H7 (cell line): ENCODE measurements around the gene FLG2. TPM values are rescaled to one million over a fixed set of nuclear protein-coding genes. Genes with fewer than 3 reads are reported as not detected.
A peak's percentile ranks its signal among the peaks of the same experiment; 100 is the strongest.
"Not testable (repeated sequence)": the region's sequence is repeated elsewhere in the genome, so short reads cannot be mapped to it uniquely, and the experiment has no call there.

Source experiments
- DNase-seq: peaks from one replicate; pipeline ENCODE4 v3.0.0; 2012
- H3K27me3 ChIP-seq: 2 replicates; pipeline ENCODE4 v1.6.0; 2011; ENCODE audit warnings: mild to moderate bottlenecking, low read length; ENCODE audit not compliant: control insufficient read depth, insufficient read depth
- H3K36me3 ChIP-seq: replicated peaks from 2 replicates; pipeline ENCODE4 v1.5.1; 2011; ENCODE audit warnings: low read length; ENCODE audit not compliant: control insufficient read depth, insufficient read depth
- H3K4me3 ChIP-seq: 2 replicates; pipeline ENCODE4 v1.5.1; 2011; ENCODE audit warnings: low read depth, mild to moderate bottlenecking, control low read depth, low read length, moderate library complexity; ENCODE audit not compliant: insufficient read depth
- total RNA-seq: library from RNA; depleted of rRNA; stranded (reverse); fragments of >200 nt; shearing (Covaris generic); gene quantifications from 2 replicates; pipeline ENCODE4 v1.2.3, GENCODE V29; 2014

FLG2 gene
- total RNA-seq, 1 experiment from 2014 or later, result not detected

- H3K4me3 ChIP-seq, result no peak overlapping the region
- peak; percentile 7 for DNase-seq
Measured at GRCh38 chr1:152347116-152347728, 12.6 kb downstream of the FLG2 start.

GRCh38 chr1:152344438-152344837 is 15.4 kb downstream of the FLG2 start:
- DNase-seq, result no peak
- H3K27me3 ChIP-seq, result no peaks in the 10 kb centered on the region
- H3K4me3 ChIP-seq, result no peak overlapping the region
- no peaks in the 10 kb centered on the region for H3K36me3 ChIP-seq

More at GRCh38 chr1:152347116-152347728, 12.6 kb downstream of the FLG2 start:
- H3K36me3 ChIP-seq, result no peaks in the 10 kb centered on the region
- no peaks in the 10 kb centered on the region for H3K27me3 ChIP-seq

- no peaks in the 10 kb centered on the region for H3K27me3 ChIP-seq
- no peaks in the 10 kb centered on the region for H3K36me3 ChIP-seq
- H3K4me3 ChIP-seq, result no peak overlapping the region
- no peak for DNase-seq
Measured at GRCh38 chr1:152343006-152343405, 16.8 kb downstream of the FLG2 start.

GRCh38 chr1:152335399-152335798 is 24.4 kb downstream of the FLG2 start:
- Histone ChIP-seq H3K27me3 (no peaks in the 10 kb centered on the region), H3K36me3 (no peaks in the 10 kb centered on the region), H3K4me3 (no peak overlapping the region)
- no peak for DNase-seq

- Histone ChIP-seq H3K4me3 (no peak overlapping the region), H3K36me3 (no peaks in the 10 kb centered on the region), H3K27me3 (no peaks in the 10 kb centered on the region)
- DNase-seq, result no peak
Measured at GRCh38 chr1:152328801-152329391, 30.9 kb downstream of the FLG2 start.

GRCh38 chr1:152325111-152325510 is 34.7 kb downstream of the FLG2 start, which contains the start of gene FLG:
Gene FLG (minus strand): TSS chr1:152325239. CDS start chr1:152315456, 9,783 bp downstream.
- Histone ChIP-seq H3K4me3 (no peak within 1 kb of the TSS), H3K27me3 (no peaks in the 10 kb centered on the region), H3K36me3 (no peaks in the 10 kb centered on the region)
- DNase-seq, result no peak

- no peak for DNase-seq
- H3K4me3 ChIP-seq, result no peak overlapping the region
- H3K27me3 ChIP-seq, result no peaks in the 10 kb centered on the region
- H3K36me3 ChIP-seq, result no peaks in the 10 kb centered on the region
Measured at GRCh38 chr1:152313970-152314369, 45.8 kb downstream of the FLG2 start.

- Histone ChIP-seq H3K36me3 (no peaks in the 10 kb centered on the region), H3K4me3 (no peak overlapping the region), H3K27me3 (no peaks in the 10 kb centered on the region)
- DNase-seq, result no peak
Measured at GRCh38 chr1:152313319-152313801, 46.4 kb downstream of the FLG2 start.

- not testable (repeated sequence) for DNase-seq, H3K36me3 ChIP-seq, H3K4me3 ChIP-seq, H3K27me3 ChIP-seq
Measured at GRCh38 chr1:152312169-152312568, 47.6 kb downstream of the FLG2 start.

GRCh38 chr1:152309955-152310354 is 49.9 kb downstream of the FLG2 start:
- DNase-seq, result no peak
- no peaks in the 10 kb centered on the region for H3K36me3 ChIP-seq
- H3K27me3 ChIP-seq, result no peaks in the 10 kb centered on the region
- no peak overlapping the region for H3K4me3 ChIP-seq

- not testable (repeated sequence) for DNase-seq, H3K36me3 ChIP-seq, H3K4me3 ChIP-seq, H3K27me3 ChIP-seq
Measured at GRCh38 chr1:152309320-152309901, 50.4 kb downstream of the FLG2 start.

- DNase-seq, H3K4me3 ChIP-seq, H3K36me3 ChIP-seq, H3K27me3 ChIP-seq: not testable (repeated sequence)
Measured at GRCh38 chr1:152308758-152309157, 51.0 kb downstream of the FLG2 start.

- not testable (repeated sequence) for DNase-seq, H3K27me3 ChIP-seq, H3K36me3 ChIP-seq, H3K4me3 ChIP-seq
Measured at GRCh38 chr1:152307970-152308369, 51.8 kb downstream of the FLG2 start.

GRCh38 chr1:152306123-152306522 is 53.7 kb downstream of the FLG2 start:
- DNase-seq, H3K4me3 ChIP-seq, H3K27me3 ChIP-seq, H3K36me3 ChIP-seq: not testable (repeated sequence)

GRCh38 chr1:152304773-152305172 is 55.0 kb downstream of the FLG2 start:
- DNase-seq, H3K4me3 ChIP-seq, H3K27me3 ChIP-seq, H3K36me3 ChIP-seq: not testable (repeated sequence)
